IgD-negative memory B cell (primary cell): ENCODE measurements around the gene WDR18. TPM values are rescaled to one million over a fixed set of nuclear protein-coding genes. Genes with fewer than 3 reads are reported as not detected.
A peak's percentile ranks its signal among the peaks of the same experiment; 100 is the strongest.

ENCODE experiments used
- H3K27ac Mint-ChIP-seq, 3 donors: one replicate each; pipeline ENCODE4 v1.8.0; 2020 to 2022; ENCODE audit warnings: mild to moderate bottlenecking in 3 of 3, mixed read lengths in 3 of 3, moderate library complexity in 1 of 3
- H3K27me3 Mint-ChIP-seq: one replicate; pipeline ENCODE4 v1.8.0; 2021; ENCODE audit warnings: mixed read lengths
- H3K36me3 Mint-ChIP-seq: one replicate; pipeline ENCODE4 v1.8.0; 2020; ENCODE audit warnings: mild to moderate bottlenecking, mixed read lengths
- H3K4me1 Mint-ChIP-seq, 3 donors: one replicate each; pipeline ENCODE4 v1.8.0; 2020 to 2022; ENCODE audit warnings: mixed read lengths in 3 of 3, mild to moderate bottlenecking in 1 of 3
- H3K4me3 Mint-ChIP-seq, 4 donors: one replicate each; pipeline ENCODE4 v1.8.0; 2020 to 2022; ENCODE audit warnings: mild to moderate bottlenecking in 4 of 4, mixed read lengths in 4 of 4, moderate library complexity in 3 of 4
- H3K9me3 Mint-ChIP-seq, 3 donors: one replicate each; pipeline ENCODE4 v1.8.0; 2020 to 2021; ENCODE audit warnings: mixed read lengths in 3 of 3, mild to moderate bottlenecking in 1 of 3
- polyA plus RNA-seq: library from polyadenylated mRNA; unstranded; fragments of 300-500 nt; fragmentation: Illumina TruSeq; gene quantifications from one replicate; pipeline ENCODE4 v1.2.3, GENCODE V29; 2021

The WDR18 gene
- polyA plus RNA-seq, 1 donor from 2014 or later = 53.4 TPM

DNA sequence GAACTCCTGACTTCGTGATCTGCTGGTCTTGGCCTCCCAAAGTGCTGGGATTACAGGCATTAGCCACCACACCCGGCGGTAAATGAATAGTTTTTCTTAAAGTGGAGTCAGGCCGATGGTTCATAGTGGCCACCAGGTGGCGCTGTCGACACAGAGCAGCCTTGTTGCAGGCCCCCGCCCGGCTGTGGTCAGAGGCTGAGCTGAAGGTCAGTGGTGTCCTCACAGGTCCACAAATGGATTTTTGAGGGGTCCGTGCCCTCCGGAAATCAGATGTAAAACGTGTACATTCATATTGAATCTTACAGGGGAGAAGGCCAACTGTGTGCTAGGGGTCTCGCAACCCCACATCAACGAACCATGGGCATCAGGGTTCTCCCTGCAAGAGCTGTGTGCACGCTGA is 13.4 kb upstream of the WDR18 start:
- Mint-ChIP-seq H3K4me3 (no peak overlapping the region), H3K27ac (peak overlapping the region in 2 of 3 donors; percentile 47 to 88), H3K27me3 (no peaks in the 10 kb centered on the region), H3K9me3 (no peaks in the 10 kb centered on the region), H3K36me3 (peaks cover 16% of the 10 kb centered on the region), H3K4me1 (no peaks in the 10 kb centered on the region)

DNA sequence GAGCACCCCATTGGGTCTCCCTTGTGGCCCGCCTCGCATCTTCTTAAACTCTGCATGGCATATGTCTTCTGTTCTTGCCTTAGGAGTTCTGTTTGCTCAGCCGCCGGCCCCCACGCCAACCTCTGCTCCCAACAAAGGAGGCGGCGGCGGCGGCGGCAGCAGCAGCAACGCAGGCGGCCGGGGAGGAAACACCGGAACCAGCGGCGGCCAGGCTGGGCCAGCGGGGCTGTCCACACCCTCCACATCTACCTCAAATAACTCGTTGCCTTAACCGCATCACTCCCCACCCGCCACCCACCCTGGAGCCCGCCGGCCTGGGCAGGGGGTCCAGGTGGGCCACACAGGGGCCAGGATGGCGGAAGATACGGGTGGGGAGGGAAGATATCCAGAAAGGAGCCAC is 12.3 kb upstream of the WDR18 start:
- no peaks in the 10 kb centered on the region for H3K27me3 Mint-ChIP-seq
- no peak overlapping the region for H3K4me3 Mint-ChIP-seq
- H3K27ac Mint-ChIP-seq = peak overlapping the region in 1 of 3 donors; percentile 56
- no peaks in the 10 kb centered on the region for H3K4me1 Mint-ChIP-seq
- peaks cover 16% of the 10 kb centered on the region for H3K36me3 Mint-ChIP-seq
- H3K9me3 Mint-ChIP-seq = no peaks in the 10 kb centered on the region

DNA sequence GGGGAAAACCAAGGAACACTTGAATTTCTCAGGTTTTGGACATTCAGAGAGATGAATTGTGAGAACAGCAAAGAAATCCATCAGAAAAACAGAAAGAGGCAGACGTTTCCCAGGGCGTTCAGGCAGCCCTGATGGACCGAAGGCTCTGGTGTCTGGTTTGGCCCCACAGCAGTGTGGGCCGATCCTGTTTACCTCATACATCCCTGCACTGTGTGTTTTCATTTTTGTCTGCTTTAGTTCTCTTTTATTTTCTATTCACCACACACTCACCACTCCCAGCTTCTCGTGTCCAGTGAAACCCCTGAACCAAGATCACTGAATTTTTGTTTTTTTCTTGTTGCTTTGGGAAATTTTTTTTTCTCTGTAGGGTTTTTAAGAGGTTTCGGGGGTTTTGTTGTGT is 11.9 kb upstream of the WDR18 start:
- Mint-ChIP-seq H3K36me3 (peaks cover 15% of the 10 kb centered on the region), H3K27ac (peak overlapping the region in 1 of 3 donors; percentile 56), H3K4me3 (no peak overlapping the region), H3K9me3 (no peaks in the 10 kb centered on the region), H3K4me1 (no peaks in the 10 kb centered on the region), H3K27me3 (no peaks in the 10 kb centered on the region)

DNA sequence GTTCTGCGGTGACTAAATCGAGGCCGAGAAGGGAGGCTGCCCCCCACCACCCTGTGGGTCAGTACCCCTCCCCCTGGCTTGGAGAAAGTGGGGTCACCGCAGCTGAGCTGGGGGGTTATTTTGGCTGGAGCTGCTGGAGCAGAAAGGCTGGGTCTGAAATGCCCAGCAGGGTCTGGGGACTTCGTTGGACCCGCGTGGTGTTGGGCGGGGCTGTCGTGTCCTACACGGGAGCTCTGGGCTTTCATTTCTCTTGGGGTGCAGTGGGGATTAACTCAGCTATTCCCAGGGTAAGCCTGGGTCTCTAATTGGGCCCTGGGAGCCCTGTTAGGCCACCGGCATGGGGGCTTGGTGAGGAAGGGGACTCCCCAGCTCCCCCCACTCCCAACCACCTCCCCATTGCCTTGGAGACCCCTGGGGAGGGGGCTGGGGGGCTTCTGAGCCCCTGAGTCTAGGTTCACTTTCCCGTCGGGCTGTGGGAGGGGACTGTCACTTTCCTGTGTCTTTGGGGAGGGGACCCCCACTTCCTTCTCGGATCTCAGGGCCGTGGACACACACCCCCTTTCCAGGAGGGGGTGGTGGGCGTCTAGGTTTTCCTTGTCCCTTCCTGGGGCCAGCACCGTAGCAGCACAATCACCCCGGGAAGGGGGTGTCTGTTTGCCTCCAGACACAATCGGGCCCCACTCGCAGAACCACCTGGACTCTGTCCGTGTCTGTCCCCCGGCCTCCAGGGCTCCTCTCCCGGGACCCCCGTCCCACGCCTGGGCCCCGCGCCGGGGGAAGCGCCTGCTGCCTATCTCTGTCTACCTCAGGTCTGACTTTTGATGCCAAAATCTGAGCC is 10.2 kb upstream of the WDR18 start:
- Mint-ChIP-seq H3K27ac (peak overlapping the region in 1 of 3 donors; percentile 43), H3K27me3 (no peaks in the 10 kb centered on the region), H3K36me3 (peaks cover 9% of the 10 kb centered on the region), H3K4me3 (no peak overlapping the region), H3K9me3 (no peaks in the 10 kb centered on the region), H3K4me1 (no peaks in the 10 kb centered on the region)

DNA sequence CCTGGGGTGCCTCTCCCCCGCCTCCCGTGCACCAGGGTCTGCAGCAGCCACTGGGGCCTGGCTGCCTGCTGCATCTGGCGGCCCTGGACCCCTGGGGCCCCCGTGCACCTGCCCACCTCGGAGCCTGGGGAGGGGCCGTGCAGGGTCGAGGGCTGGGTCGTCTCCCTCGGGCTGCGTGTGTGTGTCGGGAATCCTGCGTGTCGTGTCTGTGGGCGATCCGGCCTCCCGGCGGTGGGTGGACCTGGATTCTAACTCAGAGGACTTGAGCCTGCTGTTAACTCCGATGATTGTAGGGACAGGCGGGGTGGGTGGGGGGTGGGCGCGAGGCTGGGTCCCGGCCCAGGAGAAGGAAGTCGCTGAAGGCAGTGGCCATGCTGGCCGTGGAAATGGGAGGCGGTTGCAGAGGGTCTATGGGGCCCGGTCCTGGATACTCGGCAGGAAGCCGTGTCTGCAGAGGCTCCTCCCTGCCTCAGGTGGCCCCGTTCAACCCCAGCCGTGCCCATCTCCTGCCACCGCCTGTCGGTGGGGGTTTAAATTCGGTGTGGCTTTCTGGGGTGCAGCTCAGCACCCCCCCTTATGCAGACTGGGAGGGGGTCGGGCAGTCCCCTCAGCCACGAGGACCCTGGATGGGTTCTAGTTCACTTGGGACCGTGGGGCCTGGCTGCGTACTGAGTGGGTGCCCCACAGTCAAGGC is 9.4 kb upstream of the WDR18 start:
- no peak overlapping the region for H3K4me3 Mint-ChIP-seq
- H3K9me3 Mint-ChIP-seq = no peaks in the 10 kb centered on the region
- no peak overlapping the region for H3K27ac Mint-ChIP-seq
- H3K27me3 Mint-ChIP-seq = no peaks in the 10 kb centered on the region
- no peaks in the 10 kb centered on the region for H3K4me1 Mint-ChIP-seq
- H3K36me3 Mint-ChIP-seq = peaks cover 9% of the 10 kb centered on the region

DNA sequence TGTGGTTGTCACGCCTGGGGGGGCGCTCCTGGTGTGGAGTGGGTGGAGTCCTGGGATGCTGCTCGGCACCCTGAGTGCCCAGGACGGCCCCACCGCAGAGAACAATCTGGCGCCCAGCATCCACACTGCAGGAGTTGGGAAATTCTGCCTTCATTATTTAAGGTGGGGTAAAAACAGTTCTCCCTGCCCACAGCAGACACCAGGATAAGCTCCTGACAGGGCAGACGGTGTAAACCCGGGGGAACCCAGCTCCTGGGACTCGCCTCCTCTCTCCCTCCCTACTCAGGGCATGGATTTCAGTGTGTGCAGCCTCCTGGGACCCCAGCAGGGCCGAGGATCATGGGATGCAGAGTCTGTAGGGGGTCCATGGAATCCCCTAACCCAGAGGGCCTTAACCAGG is 7.7 kb upstream of the WDR18 start:
- H3K4me3 Mint-ChIP-seq = no peak overlapping the region
- H3K4me1 Mint-ChIP-seq = no peaks in the 10 kb centered on the region
- H3K36me3 Mint-ChIP-seq = peaks cover 4% of the 10 kb centered on the region
- H3K27ac Mint-ChIP-seq = no peak overlapping the region
- H3K9me3 Mint-ChIP-seq = no peaks in the 10 kb centered on the region
- no peaks in the 10 kb centered on the region for H3K27me3 Mint-ChIP-seq

DNA sequence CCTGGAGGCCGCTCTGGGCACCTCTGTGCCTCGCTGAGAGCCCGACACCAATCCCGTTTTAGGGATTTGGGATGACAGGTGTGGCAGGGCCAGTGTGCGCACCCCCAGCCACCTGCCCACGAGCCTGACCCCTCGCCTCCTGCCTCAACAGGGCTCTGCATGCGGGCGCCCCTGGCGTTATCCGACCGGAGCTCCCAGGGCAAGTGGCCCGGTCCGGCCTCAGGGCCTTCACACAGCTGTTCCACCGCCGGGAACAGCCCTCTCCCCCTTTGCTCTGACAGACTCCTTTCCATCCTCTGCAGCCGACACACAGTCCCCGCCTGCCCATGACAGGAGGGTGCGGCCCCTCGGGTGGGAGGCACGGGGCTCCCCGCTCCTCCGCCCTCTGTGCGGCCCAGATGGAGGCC is 7.1 kb upstream of the WDR18 start:
- H3K4me3 Mint-ChIP-seq = no peak overlapping the region
- peaks cover 3% of the 10 kb centered on the region for H3K36me3 Mint-ChIP-seq
- no peaks in the 10 kb centered on the region for H3K4me1 Mint-ChIP-seq
- no peak overlapping the region for H3K27ac Mint-ChIP-seq
- no peaks in the 10 kb centered on the region for H3K9me3 Mint-ChIP-seq
- H3K27me3 Mint-ChIP-seq = no peaks in the 10 kb centered on the region

DNA sequence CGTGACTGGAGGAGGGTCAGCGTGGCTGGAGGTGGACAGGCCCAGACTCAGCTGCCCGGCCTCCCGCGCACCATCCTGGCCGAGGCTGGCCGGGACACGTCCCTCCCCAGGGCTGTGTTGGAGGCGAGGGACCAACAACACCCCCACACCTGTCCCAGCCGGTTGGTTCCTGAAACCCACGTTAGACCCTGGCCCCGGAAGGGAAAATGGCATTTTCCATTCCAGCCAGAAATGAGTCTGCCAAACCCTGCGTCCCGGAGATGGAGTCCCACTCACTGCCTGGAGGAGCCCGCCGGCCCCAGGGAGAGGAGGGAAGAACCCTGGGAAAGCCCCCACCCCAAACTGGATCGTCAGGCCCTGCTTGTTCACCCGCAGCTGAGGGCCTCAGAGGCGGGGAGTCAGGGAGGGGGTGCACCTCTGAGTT is 4.8 kb upstream of the WDR18 start:
- no peaks in the 10 kb centered on the region for H3K27me3 Mint-ChIP-seq

DNA sequence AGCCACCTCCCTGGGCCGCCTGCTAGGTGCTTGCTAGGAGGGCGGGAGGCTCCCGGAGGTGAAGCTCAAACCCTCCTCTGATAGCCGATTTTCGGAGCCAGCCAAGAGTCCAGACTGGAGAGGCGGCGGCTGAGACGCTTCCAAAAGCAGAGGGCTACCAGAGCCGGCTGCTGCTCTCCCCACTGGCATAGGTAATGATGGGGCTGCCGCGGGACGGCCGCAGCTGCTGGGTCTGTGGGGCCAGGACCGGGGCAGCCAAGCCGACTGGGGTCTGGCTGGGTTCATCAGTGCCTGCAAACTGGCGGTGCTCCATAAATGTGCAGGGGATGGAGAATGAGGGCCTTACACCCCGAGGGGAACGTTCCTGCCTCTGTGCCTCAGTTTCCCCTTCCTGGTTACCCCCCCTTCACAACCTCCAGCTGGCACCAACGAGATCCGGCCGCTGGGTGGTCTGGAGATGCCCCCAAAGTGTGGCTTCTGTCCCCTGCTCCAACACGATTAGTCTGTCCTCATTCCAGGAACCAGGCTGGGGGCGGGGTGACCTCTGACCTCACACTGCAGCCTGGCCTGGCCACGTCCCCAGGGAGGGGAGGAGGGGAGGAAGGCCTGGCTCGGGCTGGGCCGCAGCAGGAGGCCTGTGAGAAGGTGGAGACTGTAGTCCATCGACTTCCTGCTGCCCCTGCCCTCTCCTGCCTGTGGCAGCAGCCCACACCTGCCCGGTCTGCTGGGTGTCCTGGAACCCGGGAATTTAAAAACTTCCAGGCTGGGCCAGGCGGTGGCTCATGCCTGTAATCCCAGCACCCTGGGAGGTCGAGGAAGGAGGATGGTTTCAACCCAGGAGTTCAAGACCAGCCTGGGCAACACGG is 3.8 kb upstream of the WDR18 start:
- Mint-ChIP-seq H3K27me3 (no peaks in the 10 kb centered on the region), H3K4me3 (no peak overlapping the region), H3K4me1 (peaks cover 0 to 8% (median 4%) of the 10 kb centered on the region in 3 donors), H3K9me3 (no peaks in the 10 kb centered on the region), H3K27ac (peak overlapping the region; percentile 52 to 69 (median 67)), H3K36me3 (peaks cover 2% of the 10 kb centered on the region)

More for the DNA sequence above, 4.8 kb upstream of the WDR18 start:
- Mint-ChIP-seq H3K4me1 (peaks cover 0 to 4% (median 0%) of the 10 kb centered on the region in 3 donors), H3K36me3 (peaks cover 2% of the 10 kb centered on the region), H3K4me3 (no peak overlapping the region), H3K9me3 (no peaks in the 10 kb centered on the region), H3K27ac (no peak overlapping the region)

DNA sequence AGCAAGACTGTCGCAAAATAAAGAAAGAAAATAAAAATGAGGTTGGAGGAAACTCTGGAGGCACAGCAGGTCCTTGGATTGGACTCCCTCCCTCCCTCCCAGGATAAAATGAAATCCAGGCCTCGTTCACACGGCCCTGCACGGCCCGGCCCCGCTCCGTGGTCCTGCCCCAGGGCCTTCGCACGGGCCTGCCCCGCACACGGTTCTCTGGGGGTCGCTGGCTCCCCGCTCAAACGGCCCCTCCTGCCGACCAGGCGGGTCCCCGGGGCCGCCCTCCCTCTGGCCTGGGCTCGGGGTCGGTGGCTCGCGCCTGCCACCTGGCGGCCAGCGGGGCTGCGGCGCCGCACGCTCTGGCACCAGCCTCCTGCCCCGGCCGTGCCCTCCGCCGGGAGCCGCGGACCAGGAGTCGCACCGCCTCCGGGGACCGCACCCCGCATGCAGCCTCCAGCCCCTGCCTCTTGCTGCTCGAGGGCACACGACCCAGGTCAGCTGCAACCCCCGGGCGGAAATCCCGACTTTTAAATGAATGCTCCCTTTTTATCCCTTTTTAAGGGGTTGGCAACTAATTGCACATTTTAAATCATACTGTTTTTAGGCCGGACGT is 1.5 kb upstream of the WDR18 start:
- no peaks in the 10 kb centered on the region for H3K27me3 Mint-ChIP-seq
- peak overlapping the region in 1 of 3 donors; percentile 63 for H3K27ac Mint-ChIP-seq
- no peaks in the 10 kb centered on the region for H3K9me3 Mint-ChIP-seq
- H3K4me1 Mint-ChIP-seq = peaks cover 0 to 12% (median 4%) of the 10 kb centered on the region in 3 donors
- no peaks in the 10 kb centered on the region for H3K36me3 Mint-ChIP-seq
- H3K4me3 Mint-ChIP-seq = peak overlapping the region in 2 of 4 donors; percentile 12 to 27

DNA sequence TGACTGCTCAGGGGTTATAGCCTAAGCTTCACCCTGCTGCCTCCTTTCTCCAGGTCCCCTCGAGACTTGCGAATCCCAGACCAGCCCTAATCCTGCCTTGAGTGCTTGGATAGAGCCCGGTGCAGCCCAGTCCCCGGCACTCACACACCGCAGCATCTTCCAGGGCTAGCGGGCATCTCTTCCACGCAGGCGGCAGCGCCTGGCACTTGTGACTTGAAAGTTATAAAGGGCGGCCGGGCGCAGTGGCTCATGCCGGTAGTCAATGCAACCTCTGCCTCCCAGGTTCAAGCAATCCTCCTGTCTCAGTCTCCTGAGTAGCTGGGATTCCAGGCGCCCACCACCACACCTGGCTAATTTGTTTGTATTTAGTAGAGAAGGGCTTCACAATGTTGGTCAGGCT is 1.9 kb downstream of the WDR18 start:
- Mint-ChIP-seq H3K27me3 (no peaks in the 10 kb centered on the region), H3K27ac (peak overlapping the region in 1 of 3 donors; percentile 36), H3K9me3 (no peaks in the 10 kb centered on the region), H3K4me3 (peak overlapping the region in 1 of 4 donors; percentile 87), H3K36me3 (no peaks in the 10 kb centered on the region), H3K4me1 (peaks cover 0 to 12% (median 4%) of the 10 kb centered on the region in 3 donors)

DNA sequence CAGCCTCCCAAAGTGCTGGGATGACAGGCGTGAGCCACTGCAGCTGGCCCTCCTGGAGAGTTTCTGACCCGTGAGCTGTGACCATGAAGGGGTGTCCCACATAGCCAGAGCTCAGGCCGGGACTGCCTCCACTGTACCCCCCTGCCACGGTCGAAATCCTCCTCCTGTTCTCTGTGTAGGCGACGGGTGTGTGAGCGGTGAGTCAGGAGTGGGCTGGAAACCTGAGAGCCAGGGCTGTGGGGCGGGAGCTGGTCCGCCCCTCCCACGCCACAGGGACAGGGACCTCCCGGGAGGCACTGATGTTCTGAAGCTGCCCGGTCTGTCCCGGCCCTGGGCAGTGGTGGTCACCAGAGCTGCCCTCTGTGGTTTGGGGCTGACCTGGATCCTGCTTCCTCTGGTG is 3.9 kb downstream of the WDR18 start:
- H3K27ac Mint-ChIP-seq = no peak overlapping the region

DNA sequence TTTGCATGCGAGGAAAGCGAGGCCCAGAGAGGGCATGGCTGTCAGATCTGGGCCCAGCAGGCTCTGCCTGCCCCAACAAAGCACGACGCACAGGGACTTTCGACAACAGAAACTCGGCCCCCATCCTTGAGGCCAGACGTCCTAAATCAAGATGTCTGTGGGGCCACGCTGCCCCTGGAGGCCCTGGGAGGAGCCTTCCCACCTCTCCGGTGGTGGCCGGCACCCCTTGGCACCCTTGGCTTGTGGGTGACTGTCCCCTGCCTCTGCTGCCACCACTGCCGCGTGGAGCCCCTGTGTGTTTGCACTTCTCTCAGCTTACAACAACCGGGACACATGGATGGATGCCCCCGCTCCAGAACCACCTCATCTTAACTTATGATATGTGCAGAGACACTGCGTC is 4.4 kb downstream of the WDR18 start:
- Mint-ChIP-seq H3K9me3 (no peaks in the 10 kb centered on the region), H3K36me3 (peaks cover 2% of the 10 kb centered on the region), H3K27ac (no peak overlapping the region), H3K4me1 (peaks cover 0 to 11% (median 4%) of the 10 kb centered on the region in 3 donors), H3K27me3 (no peaks in the 10 kb centered on the region), H3K4me3 (peak overlapping the region in 1 of 4 donors; percentile 23)

More for the DNA sequence above, 3.9 kb downstream of the WDR18 start:
- no peaks in the 10 kb centered on the region for H3K9me3 Mint-ChIP-seq
- peaks cover 2% of the 10 kb centered on the region for H3K36me3 Mint-ChIP-seq
- peaks cover 0 to 11% (median 4%) of the 10 kb centered on the region in 3 donors for H3K4me1 Mint-ChIP-seq
- peak overlapping the region in 1 of 4 donors; percentile 87 for H3K4me3 Mint-ChIP-seq
- no peaks in the 10 kb centered on the region for H3K27me3 Mint-ChIP-seq

DNA sequence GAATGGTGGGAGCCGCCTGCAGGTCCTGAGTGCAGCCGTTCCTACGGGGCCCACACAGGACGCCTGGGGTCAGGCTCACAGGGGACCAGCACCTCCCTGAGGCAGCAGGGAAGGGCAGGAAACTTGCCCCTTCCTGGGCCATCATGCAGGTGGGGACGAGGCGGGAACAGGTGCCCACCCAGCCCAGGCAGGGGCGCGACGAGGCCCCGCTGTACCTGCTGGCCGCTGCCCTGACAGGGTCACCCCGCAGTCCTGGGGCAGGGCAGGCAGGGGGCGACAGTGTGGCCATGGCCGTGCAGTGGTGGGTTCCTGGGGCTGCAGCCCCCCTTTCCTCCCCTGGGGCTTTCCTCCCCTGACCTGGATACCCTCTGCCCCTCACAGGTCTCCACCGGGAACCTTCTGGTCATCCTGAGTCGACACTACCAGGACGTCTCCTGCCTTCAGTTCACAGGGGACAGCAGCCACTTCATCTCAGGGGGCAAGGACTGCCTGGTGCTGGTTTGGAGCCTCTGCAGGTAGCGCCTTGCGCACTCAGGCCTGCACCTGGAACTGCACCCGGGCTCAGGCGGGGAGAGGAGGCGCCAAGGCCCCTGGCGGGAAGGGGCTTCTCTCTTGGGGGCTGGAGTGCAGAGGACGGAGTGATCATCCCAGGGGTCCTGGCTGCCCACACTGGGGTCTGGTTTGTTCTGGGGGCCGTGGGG is 5.4 kb downstream of the WDR18 start:
- Mint-ChIP-seq H3K4me1 (peaks cover 0 to 8% (median 4%) of the 10 kb centered on the region in 3 donors), H3K9me3 (no peaks in the 10 kb centered on the region), H3K27me3 (no peaks in the 10 kb centered on the region), H3K4me3 (no peak overlapping the region), H3K36me3 (peaks cover 2% of the 10 kb centered on the region), H3K27ac (no peak overlapping the region)
